Smooth muscle cell (in vitro differentiated cells): ENCODE measurements around the gene MBTPS2. TPM values are rescaled to one million over a fixed set of nuclear protein-coding genes. Genes with fewer than 3 reads are reported as not detected.

Experiments
- DNase-seq: peaks from one replicate; lab custom pipeline; 2025; ENCODE audit not compliant: unreplicated experiment; lab: John Stamatoyannopoulos, UW
- H2AFZ ChIP-seq: fragments of 200-600 bp; sonication (generic); 2 replicates; pipeline ENCODE4 v1.6.0; 2016; ENCODE audit warnings: antibody characterized with exemption, low read depth, mild to moderate bottlenecking
- H3F3A ChIP-seq: fragments of 200-600 bp; sonication (generic); 2 replicates; pipeline ENCODE4 v1.6.0; 2017; ENCODE audit warnings: antibody characterized with exemption, low read depth
- H3K27ac ChIP-seq: fragments of 200-600 bp; sonication (generic); 2 replicates; pipeline ENCODE4 v1.5.1; 2016; ENCODE audit warnings: low read depth, mild to moderate bottlenecking
- H3K27me3 ChIP-seq: fragments of 200-600 bp; sonication (generic); 2 replicates; pipeline ENCODE4 v1.6.1; 2016; ENCODE audit warnings: low read depth, mild to moderate bottlenecking
- H3K36me3 ChIP-seq: fragments of 200-600 bp; sonication (generic); 2 replicates; pipeline ENCODE4 v1.5.1; 2016; ENCODE audit warnings: low read depth
- H3K4me1 ChIP-seq: fragments of 200-600 bp; sonication (generic); 2 replicates; pipeline ENCODE4 v1.5.1; 2016; ENCODE audit warnings: low read depth
- H3K4me2 ChIP-seq: fragments of 200-600 bp; sonication (generic); 2 replicates; pipeline ENCODE4 v1.6.0; 2016; ENCODE audit warnings: mild to moderate bottlenecking
- H3K4me3 ChIP-seq: fragments of 200-600 bp; sonication (generic); 2 replicates; pipeline ENCODE4 v1.5.1; 2016; ENCODE audit warnings: mild to moderate bottlenecking
- H3K79me2 ChIP-seq: fragments of 200-600 bp; sonication (generic); 2 replicates; pipeline ENCODE4 v1.6.0; 2016; ENCODE audit warnings: low read depth, mild to moderate bottlenecking
- H3K9ac ChIP-seq: fragments of 200-600 bp; sonication (generic); 2 replicates; pipeline ENCODE4 v1.6.0; 2016; ENCODE audit warnings: low read depth
- H3K9me3 ChIP-seq: fragments of 200-600 bp; sonication (generic); replicated peaks from 2 replicates; pipeline ENCODE4 v1.5.1; 2016; ENCODE audit warnings: low read depth
- H4K20me1 ChIP-seq: fragments of 200-600 bp; sonication (generic); 2 replicates; pipeline ENCODE4 v1.6.0; 2016; ENCODE audit warnings: low read depth
- WGBS: methylation state at CpG from one replicate; pipeline ENCODE4 v1.1.7; 2016; ENCODE audit warnings: low lambda C conversion rate; 5-methylcytosine and 5-hydroxymethylcytosine counted together
- polyA plus RNA-seq: library from polyadenylated mRNA; unstranded; fragments of >200 nt; fragmentation: Nextera tagmentation; extraction: Ambion mirVana; gene quantifications from 2 replicates; pipeline ENCODE4 v1.2.1, GENCODE V29; 2016
- total RNA-seq: library from RNA; depleted of rRNA; stranded (reverse); fragments of >200 nt; gene quantifications from 2 replicates; pipeline ENCODE4 v1.2.3, GENCODE V29; 2014
- TF ChIP-seq, protein P1 (sequence below): fragments of 200-600 bp; sonication (generic); IDR thresholded peaks from 2 replicates; pipeline ENCODE4 v1.5.1; 2017; ENCODE audit warnings: borderline replicate concordance, mild to moderate bottlenecking, antibody characterized with exemption; ENCODE audit not compliant: insufficient read depth, poor library complexity, severe bottlenecking

The MBTPS2 gene
- total and polyA plus RNA-seq, 2 experiments from 2014 or later: 14.1 to 16.6 TPM

- no peaks in the 10 kb centered on the region for H3K27me3 ChIP-seq
- H3K4me2 ChIP-seq: no peak overlapping the region
- H2AFZ ChIP-seq: no peak overlapping the region
- H3K27ac ChIP-seq: no peak overlapping the region
- H3F3A ChIP-seq: no peaks in the 10 kb centered on the region
- H4K20me1 ChIP-seq: no peaks in the 10 kb centered on the region
- no peak overlapping the region for H3K4me3 ChIP-seq
- H3K9me3 ChIP-seq: no peaks in the 10 kb centered on the region
- H3K79me2 ChIP-seq: no peaks in the 10 kb centered on the region
- no peaks in the 10 kb centered on the region for H3K4me1 ChIP-seq
- H3K9ac ChIP-seq: no peak overlapping the region
- DNase-seq: no peak
- 66% methylated on average over 4 of the region's 4 CpGs for WGBS
- TF ChIP-seq, protein P1, sequence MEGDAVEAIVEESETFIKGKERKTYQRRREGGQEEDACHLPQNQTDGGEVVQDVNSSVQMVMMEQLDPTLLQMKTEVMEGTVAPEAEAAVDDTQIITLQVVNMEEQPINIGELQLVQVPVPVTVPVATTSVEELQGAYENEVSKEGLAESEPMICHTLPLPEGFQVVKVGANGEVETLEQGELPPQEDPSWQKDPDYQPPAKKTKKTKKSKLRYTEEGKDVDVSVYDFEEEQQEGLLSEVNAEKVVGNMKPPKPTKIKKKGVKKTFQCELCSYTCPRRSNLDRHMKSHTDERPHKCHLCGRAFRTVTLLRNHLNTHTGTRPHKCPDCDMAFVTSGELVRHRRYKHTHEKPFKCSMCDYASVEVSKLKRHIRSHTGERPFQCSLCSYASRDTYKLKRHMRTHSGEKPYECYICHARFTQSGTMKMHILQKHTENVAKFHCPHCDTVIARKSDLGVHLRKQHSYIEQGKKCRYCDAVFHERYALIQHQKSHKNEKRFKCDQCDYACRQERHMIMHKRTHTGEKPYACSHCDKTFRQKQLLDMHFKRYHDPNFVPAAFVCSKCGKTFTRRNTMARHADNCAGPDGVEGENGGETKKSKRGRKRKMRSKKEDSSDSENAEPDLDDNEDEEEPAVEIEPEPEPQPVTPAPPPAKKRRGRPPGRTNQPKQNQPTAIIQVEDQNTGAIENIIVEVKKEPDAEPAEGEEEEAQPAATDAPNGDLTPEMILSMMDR: no peak
- no peaks in the 10 kb centered on the region for H3K36me3 ChIP-seq
Observed at GRCh38 chrX:21929209-21929608, 89.8 kb downstream of the MBTPS2 start.

- no peak overlapping the region for H3K4me2 ChIP-seq
- no peak overlapping the region for H3K4me3 ChIP-seq
- H3K4me1 ChIP-seq: no peaks in the 10 kb centered on the region
- no peak overlapping the region for H2AFZ ChIP-seq
- H3K27me3 ChIP-seq: no peaks in the 10 kb centered on the region
- no peaks in the 10 kb centered on the region for H4K20me1 ChIP-seq
- H3F3A ChIP-seq: no peaks in the 10 kb centered on the region
- no peak overlapping the region for H3K27ac ChIP-seq
- TF ChIP-seq, protein P1: no peak
- no peak for DNase-seq
- H3K36me3 ChIP-seq: no peaks in the 10 kb centered on the region
- no peaks in the 10 kb centered on the region for H3K79me2 ChIP-seq
- 76% methylated on average over 1 of the region's 1 CpG for WGBS
- no peak overlapping the region for H3K9ac ChIP-seq
- H3K9me3 ChIP-seq: no peaks in the 10 kb centered on the region
Observed at GRCh38 chrX:21930986-21931385, 91.6 kb downstream of the MBTPS2 start.

- no peaks in the 10 kb centered on the region for H3K9me3 ChIP-seq
- H3K4me1 ChIP-seq: no peaks in the 10 kb centered on the region
- H2AFZ ChIP-seq: no peak overlapping the region
- H3K9ac ChIP-seq: peak overlapping the region; percentile 15
- H3K36me3 ChIP-seq: no peaks in the 10 kb centered on the region
- no peaks in the 10 kb centered on the region for H3K79me2 ChIP-seq
- TF ChIP-seq, protein P1: no peak
- WGBS: 67% methylated on average over 11 of the region's 11 CpGs
- no peaks in the 10 kb centered on the region for H4K20me1 ChIP-seq
- no peaks in the 10 kb centered on the region for H3F3A ChIP-seq
- H3K4me2 ChIP-seq: peak overlapping the region; percentile 22
- H3K27me3 ChIP-seq: no peaks in the 10 kb centered on the region
- DNase-seq: no peak
- no peak overlapping the region for H3K4me3 ChIP-seq
- H3K27ac ChIP-seq: peak overlapping the region; percentile 91
Observed at GRCh38 chrX:21932292-21933002, 93.0 kb downstream of the MBTPS2 start.

DNA sequence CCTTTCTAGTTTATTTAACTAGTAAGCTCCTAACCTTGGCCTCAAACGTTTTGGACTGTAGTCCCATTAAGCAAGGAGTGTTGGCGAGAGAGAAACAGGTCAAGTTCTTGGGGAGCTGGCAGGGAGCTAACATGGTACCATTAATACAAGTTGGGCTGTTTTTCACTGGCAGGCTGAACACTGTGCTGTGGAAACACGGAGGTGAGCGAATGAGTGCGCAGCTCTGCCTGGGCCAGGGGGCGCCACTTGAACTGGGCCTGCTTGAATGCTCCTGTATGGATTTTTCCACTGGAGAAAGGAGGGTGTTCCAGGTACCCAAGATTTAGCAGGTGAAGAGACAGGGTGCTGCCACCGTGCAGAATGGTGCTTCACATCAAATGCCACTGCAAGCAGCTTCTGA lies 93.7 kb downstream of the MBTPS2 start:
- Histone ChIP-seq H3K4me2 (no peak overlapping the region), H3K9ac (no peak overlapping the region), H3K4me1 (no peaks in the 10 kb centered on the region), H3K36me3 (no peaks in the 10 kb centered on the region), H3K27ac (peak overlapping the region; percentile 91), H3K4me3 (no peak overlapping the region), H3K9me3 (no peaks in the 10 kb centered on the region), H2AFZ (no peak overlapping the region), H3K79me2 (no peaks in the 10 kb centered on the region), H3F3A (no peaks in the 10 kb centered on the region), H3K27me3 (no peaks in the 10 kb centered on the region), H4K20me1 (no peaks in the 10 kb centered on the region)
- TF ChIP-seq, protein P1: no peak
- 70% methylated on average over 7 of the region's 7 CpGs for WGBS
- DNase-seq: no peak
